ENCODE data around the gene PRDM11.

- TF ChIP-seq, protein P1, sequence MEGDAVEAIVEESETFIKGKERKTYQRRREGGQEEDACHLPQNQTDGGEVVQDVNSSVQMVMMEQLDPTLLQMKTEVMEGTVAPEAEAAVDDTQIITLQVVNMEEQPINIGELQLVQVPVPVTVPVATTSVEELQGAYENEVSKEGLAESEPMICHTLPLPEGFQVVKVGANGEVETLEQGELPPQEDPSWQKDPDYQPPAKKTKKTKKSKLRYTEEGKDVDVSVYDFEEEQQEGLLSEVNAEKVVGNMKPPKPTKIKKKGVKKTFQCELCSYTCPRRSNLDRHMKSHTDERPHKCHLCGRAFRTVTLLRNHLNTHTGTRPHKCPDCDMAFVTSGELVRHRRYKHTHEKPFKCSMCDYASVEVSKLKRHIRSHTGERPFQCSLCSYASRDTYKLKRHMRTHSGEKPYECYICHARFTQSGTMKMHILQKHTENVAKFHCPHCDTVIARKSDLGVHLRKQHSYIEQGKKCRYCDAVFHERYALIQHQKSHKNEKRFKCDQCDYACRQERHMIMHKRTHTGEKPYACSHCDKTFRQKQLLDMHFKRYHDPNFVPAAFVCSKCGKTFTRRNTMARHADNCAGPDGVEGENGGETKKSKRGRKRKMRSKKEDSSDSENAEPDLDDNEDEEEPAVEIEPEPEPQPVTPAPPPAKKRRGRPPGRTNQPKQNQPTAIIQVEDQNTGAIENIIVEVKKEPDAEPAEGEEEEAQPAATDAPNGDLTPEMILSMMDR (conservative IDR thresholded peaks at IDR 0.05) = no peak
- no peak for TF ChIP-seq EZH2 (IDR thresholded peaks at IDR 0.05; ENCODE audit: low read depth)
These were observed 47.3 kb downstream of the PRDM11 start for GRCh38 chr11:45193695-45194094.

All from PC-9 (cell line).